ENCODE data around the gene COL23A1.

The COL23A1 gene

DNA sequence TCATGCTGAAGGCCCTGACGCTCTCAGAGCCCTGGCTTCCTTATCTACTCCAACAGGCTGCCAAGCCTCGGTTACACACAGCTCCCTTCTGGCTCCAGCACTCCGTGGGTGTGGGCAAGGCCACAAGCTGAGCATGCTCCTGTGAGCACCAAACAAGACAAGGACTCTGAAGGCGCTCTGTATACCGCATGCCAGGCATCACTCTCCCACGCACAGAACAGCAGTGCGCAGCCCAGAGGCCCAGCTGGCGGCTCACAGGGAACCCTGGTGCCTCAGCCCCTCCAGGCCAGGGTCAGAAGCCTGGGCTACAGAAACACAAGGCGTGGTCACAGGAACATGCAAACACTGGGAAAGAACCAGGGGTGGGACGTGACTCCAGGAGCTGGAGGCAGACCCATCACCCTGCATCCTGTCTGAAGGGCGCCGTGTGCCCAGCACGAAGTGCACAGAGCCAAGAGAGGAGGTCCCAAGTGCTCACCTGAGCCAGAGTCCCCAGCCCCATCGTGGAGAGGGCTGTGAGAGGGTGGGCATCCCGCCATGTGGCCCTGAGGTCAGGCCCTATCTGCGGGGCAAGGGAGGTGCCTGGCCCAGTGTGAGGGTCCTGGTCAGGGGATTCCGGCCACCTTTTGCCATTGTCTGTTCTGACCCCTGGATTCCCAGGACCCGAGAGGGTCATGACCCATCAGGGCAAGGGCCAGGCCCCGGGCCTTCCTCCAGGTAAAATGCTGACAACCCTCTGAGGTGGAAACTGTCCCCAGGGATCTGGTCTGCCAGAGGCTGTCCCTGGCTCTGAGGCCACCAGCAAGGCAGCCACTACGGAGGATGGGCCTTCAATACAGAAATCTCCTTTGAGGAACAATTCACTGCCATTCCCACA, 54.7 kb downstream of the COL23A1 start:
- Mint-ChIP-seq H3K36me3 (no peaks in the 10 kb centered on the region), H3K27ac (no peak overlapping the region), H3K4me3 (no peak overlapping the region), H3K9me3 (no peaks in the 10 kb centered on the region), H3K4me1 (no peaks in the 10 kb centered on the region), H3K27me3 (peaks cover 31% of the 10 kb centered on the region)
- ATAC-seq: no peak

DNA sequence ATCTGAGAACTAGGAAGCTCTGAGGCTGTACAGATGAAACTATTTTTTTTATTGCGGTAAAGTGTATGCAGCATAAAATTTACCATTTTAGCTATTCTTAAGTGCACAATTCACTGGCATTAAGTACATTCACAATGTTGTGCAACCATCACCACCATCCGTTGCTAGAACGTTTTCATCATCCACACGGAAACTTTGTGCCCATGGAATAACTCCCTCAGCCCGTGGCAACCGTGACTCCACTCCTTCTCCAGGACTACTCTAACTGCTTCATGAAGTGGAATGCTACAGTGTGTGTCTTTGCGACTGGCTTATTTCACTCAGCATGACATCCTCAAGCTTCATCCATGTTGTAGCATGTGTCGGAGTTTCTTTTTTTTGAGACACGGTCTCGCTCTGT, 57.1 kb downstream of the COL23A1 start:
- Mint-ChIP-seq H3K27ac (no peak overlapping the region), H3K9me3 (no peaks in the 10 kb centered on the region), H3K4me1 (peaks cover 3% of the 10 kb centered on the region), H3K27me3 (peaks cover 31% of the 10 kb centered on the region), H3K36me3 (no peaks in the 10 kb centered on the region), H3K4me3 (no peak overlapping the region)
- no peak for ATAC-seq

GRCh38 chr5:178532666-178533065, 57.5 kb downstream of the COL23A1 start:
- ATAC-seq: no peak
- H3K27me3 Mint-ChIP-seq: peaks cover 31% of the 10 kb centered on the region
- no peak overlapping the region for H3K27ac Mint-ChIP-seq
- H3K36me3 Mint-ChIP-seq: no peaks in the 10 kb centered on the region
- H3K4me3 Mint-ChIP-seq: no peak overlapping the region
- peaks cover 7% of the 10 kb centered on the region for H3K4me1 Mint-ChIP-seq
- no peaks in the 10 kb centered on the region for H3K9me3 Mint-ChIP-seq

- no peak overlapping the region for H3K4me3 Mint-ChIP-seq
Observed at GRCh38 chr5:178532236-178532635, 58.0 kb downstream of the COL23A1 start.

GRCh38 chr5:178531786-178532185, 58.4 kb downstream of the COL23A1 start:
- Mint-ChIP-seq H3K4me3 (no peak overlapping the region), H3K27me3 (peaks cover 31% of the 10 kb centered on the region), H3K4me1 (peaks cover 7% of the 10 kb centered on the region), H3K9me3 (no peaks in the 10 kb centered on the region), H3K36me3 (no peaks in the 10 kb centered on the region), H3K27ac (no peak overlapping the region)
- no peak for ATAC-seq

More at GRCh38 chr5:178532236-178532635, 58.0 kb downstream of the COL23A1 start:
- Mint-ChIP-seq H3K27ac (no peak overlapping the region), H3K27me3 (peaks cover 31% of the 10 kb centered on the region), H3K36me3 (no peaks in the 10 kb centered on the region), H3K4me1 (peaks cover 7% of the 10 kb centered on the region), H3K9me3 (no peaks in the 10 kb centered on the region)
- ATAC-seq: no peak

GRCh38 chr5:178530526-178530925, 59.7 kb downstream of the COL23A1 start:
- Mint-ChIP-seq H3K27ac (no peak overlapping the region), H3K9me3 (no peaks in the 10 kb centered on the region), H3K27me3 (peaks cover 31% of the 10 kb centered on the region), H3K4me3 (no peak overlapping the region), H3K4me1 (peaks cover 7% of the 10 kb centered on the region), H3K36me3 (no peaks in the 10 kb centered on the region)
- no peak for ATAC-seq

- no peak for ATAC-seq
- H3K36me3 Mint-ChIP-seq: no peaks in the 10 kb centered on the region
- H3K9me3 Mint-ChIP-seq: no peaks in the 10 kb centered on the region
- no peak overlapping the region for H3K4me3 Mint-ChIP-seq
- H3K4me1 Mint-ChIP-seq: peaks cover 7% of the 10 kb centered on the region
- H3K27me3 Mint-ChIP-seq: peaks cover 16% of the 10 kb centered on the region
- H3K27ac Mint-ChIP-seq: no peak overlapping the region
Observed at GRCh38 chr5:178529080-178529479, 61.1 kb downstream of the COL23A1 start.

DNA sequence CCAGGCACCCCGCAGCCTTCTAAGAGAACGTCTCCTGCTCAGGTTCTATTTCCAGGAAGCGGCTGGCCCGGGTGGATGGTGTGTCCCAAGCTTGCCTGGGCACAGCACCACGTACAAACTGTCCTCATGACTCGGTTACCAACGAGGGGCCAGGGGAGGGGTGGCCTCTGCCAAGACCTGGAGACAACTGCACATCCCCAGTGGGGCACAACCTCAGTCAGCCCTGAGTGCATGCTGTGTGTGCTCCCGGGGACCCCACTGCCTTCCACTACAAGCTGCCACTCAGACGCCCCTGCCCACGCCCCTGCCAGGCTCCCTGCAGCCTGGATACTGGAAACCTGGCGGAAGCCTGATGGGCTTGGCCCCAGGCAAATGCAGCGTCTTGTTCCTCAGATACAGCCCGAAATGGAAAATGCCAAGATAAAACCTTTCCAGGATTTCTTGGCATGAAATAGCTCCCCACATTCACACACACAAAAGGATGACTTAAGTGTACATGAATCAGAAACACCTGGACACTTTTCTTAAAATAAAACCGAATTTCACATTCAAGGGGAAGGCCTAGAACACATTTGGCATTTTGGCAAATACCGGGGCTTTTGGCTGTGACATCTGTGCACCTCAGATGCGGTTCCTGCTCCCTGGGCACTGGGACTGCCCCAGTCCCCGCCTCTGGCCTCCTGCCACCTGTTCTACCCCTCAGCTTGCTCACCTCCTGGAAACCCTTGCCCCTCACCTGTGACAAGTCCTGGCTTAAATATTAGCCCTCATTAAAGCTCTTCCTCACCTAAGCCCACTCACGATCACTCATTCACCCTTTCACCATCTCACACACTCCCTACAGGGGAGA, 62.5 kb downstream of the COL23A1 start:
- ATAC-seq: peak; percentile 58
- H3K9me3 Mint-ChIP-seq: no peaks in the 10 kb centered on the region
- H3K27ac Mint-ChIP-seq: no peak overlapping the region
- H3K4me1 Mint-ChIP-seq: peaks cover 7% of the 10 kb centered on the region
- no peak overlapping the region for H3K4me3 Mint-ChIP-seq
- peaks cover 13% of the 10 kb centered on the region for H3K27me3 Mint-ChIP-seq
- no peaks in the 10 kb centered on the region for H3K36me3 Mint-ChIP-seq

DNA sequence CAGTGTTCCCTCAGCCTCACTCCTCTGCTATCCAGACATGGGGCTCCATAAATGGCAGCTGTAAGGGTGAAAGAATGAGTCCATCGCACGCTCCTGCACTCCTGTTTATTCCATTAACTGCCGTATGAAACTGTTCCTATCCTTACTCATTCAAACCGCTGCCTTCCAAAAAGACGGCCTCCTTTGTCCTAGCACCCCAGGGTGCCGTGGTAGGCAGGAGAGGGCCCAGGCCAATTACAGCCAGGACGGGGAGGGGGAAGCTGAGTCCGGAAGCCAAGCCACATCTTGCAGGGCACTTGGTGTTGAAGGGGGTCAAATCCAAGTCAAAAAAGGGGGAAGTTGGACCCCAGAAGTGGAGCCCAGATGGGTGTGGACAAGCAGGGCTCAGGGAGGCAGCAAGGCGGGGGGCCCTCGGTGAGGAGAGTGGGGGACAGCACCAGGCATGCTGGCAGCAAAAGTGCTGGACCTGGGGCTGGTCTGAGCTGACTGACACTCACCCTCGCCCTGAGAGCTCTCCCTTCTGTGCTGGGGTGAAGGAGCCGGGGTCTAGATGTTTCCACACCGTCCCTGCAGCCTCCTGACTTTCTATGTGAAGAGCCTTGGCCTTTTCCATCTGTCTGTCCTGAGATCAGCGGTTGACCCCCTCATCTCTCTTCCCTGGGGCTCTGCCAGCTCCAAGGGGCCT, 63.3 kb downstream of the COL23A1 start:
- Mint-ChIP-seq H3K27ac (no peak overlapping the region), H3K4me3 (no peak overlapping the region), H3K4me1 (peaks cover 7% of the 10 kb centered on the region), H3K9me3 (no peaks in the 10 kb centered on the region), H3K36me3 (no peaks in the 10 kb centered on the region), H3K27me3 (peaks cover 6% of the 10 kb centered on the region)
- ATAC-seq: no peak

DNA sequence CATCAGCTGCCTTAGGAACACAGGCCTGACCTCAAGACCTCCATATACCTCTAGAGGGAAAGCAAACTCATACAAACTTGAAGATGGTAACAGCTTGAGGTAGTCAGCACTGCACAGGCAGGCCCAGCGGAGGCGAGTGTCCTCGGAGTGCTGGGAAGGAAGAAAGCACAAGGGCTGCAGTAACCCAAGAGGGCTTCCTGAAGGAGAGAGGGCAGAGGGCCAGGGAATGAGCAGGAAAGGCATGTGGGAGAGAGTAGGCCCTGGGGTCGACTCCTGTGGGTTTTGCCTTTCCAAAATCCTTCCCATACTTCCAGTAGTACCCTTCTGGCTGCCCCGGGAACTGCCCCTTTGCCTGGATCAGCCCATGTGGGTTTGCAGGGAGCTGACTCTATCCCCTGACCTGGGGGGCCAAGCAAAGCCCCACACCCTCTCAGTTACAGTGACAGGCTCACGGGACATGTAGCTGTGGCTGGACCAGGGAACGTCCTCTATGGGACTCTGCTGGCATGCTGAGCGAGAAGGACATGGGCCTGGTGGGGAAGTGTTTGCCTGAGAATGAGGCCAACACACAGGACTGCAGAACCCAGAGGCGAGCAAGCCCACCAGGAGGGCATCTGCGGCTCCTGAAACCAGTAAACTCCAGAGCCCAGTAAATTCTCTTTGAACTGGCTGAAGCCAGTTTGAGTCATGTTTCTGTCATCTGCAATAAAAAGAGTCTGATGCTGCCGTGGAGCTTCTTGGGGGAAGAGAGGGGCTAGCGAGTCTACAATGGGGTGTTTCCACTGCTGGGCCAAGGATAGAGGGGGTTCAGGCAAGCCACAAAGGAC, 64.1 kb downstream of the COL23A1 start:
- Mint-ChIP-seq H3K9me3 (no peaks in the 10 kb centered on the region), H3K4me3 (no peak overlapping the region), H3K27me3 (no peaks in the 10 kb centered on the region), H3K36me3 (no peaks in the 10 kb centered on the region), H3K27ac (no peak overlapping the region), H3K4me1 (peaks cover 7% of the 10 kb centered on the region)
- no peak for ATAC-seq

DNA sequence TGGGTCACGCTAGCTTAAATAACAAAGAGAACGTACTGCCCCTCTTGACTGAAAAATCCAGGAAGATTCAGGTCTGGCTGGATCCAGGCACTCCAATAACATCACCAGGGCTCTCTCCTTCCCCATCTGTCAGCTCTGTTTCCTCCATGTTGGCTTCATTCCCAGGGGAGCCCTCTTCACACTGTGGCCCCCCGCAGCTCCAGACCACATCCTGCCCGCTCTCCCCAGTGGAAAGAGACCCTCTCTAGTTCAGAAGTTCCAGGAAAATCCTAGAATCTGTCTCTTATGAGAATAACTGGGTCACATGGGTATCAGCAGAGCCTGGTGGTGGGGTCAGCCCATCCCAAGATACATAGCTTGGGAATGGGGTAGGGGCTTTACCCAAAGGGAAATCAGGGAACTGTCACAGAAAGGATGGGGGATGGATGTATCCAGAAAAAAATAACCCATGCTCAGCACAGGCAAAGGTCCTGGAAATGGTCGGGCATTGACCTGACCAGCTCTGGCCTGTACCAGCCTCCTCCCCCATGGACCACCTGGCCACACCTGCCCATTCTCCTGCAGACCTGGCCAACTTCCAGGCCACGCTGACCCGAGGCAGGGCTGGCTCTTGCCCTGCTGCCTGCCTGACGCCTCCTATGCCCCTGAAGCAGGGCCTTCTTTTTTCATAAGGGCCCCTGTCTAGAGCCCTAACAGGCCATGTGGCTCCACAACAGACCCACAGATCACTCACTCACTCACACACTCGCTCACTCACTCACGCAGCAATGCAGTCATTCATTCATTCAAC, 65.9 kb downstream of the COL23A1 start:
- no peaks in the 10 kb centered on the region for H3K36me3 Mint-ChIP-seq
- H3K27ac Mint-ChIP-seq: no peak overlapping the region
- H3K9me3 Mint-ChIP-seq: peaks cover 6% of the 10 kb centered on the region
- H3K4me3 Mint-ChIP-seq: no peak overlapping the region
- peaks cover 7% of the 10 kb centered on the region for H3K4me1 Mint-ChIP-seq
- peaks cover 11% of the 10 kb centered on the region for H3K27me3 Mint-ChIP-seq
- ATAC-seq: no peak

DNA sequence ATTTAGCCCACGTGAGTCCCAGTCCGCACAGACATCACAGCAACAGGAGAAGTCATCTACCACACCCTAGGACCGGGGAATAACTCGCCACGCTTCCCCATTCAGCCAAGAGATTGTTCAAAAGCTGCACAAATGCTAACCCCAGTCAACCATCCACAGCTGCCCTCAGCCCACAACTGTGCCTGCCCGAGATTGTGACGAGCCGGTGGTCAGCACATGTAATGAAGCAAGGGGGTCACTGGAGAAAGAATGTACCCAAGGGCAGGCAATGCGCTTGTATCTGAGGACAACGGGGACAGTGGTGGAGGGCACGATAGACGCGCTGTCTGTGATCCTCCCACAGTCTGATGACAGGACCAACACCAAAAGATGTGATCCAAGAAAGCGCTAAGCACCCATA, 67.8 kb downstream of the COL23A1 start:
- ATAC-seq: no peak
- Mint-ChIP-seq H3K36me3 (no peaks in the 10 kb centered on the region), H3K9me3 (peaks cover 6% of the 10 kb centered on the region), H3K4me3 (no peak overlapping the region), H3K27me3 (peaks cover 12% of the 10 kb centered on the region), H3K27ac (no peak overlapping the region), H3K4me1 (no peaks in the 10 kb centered on the region)

DNA sequence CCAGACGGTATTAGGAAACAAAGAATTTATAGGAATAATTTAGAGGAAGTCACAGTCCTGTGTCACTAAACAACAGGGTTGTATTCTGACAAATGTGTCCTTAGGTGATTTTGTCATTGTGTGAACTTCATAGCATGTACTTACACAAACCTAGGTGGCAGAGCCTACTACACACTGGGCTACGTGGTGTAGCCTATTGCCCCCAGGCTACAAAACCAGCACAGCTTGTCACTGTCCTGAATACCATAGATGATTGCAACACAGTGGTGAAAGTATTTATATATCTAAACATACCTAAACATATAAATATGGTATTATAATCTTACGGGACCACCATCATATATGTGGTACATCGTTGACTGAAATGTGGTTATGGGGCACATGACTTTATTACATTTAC, 69.3 kb downstream of the COL23A1 start:
- Mint-ChIP-seq H3K36me3 (no peaks in the 10 kb centered on the region), H3K27ac (no peak overlapping the region), H3K4me1 (no peaks in the 10 kb centered on the region), H3K4me3 (no peak overlapping the region), H3K9me3 (peaks cover 6% of the 10 kb centered on the region), H3K27me3 (peaks cover 23% of the 10 kb centered on the region)
- ATAC-seq: no peak

- H3K27ac Mint-ChIP-seq: no peak overlapping the region
- H3K4me1 Mint-ChIP-seq: no peaks in the 10 kb centered on the region
- peaks cover 6% of the 10 kb centered on the region for H3K9me3 Mint-ChIP-seq
- no peaks in the 10 kb centered on the region for H3K36me3 Mint-ChIP-seq
- H3K27me3 Mint-ChIP-seq: peaks cover 32% of the 10 kb centered on the region
- no peak overlapping the region for H3K4me3 Mint-ChIP-seq
- no peak for ATAC-seq
Observed at GRCh38 chr5:178519804-178520203, 70.4 kb downstream of the COL23A1 start.

All from stimulated activated memory B cell treated with anti-CD40 and anti-IgM and Interleukin-4, amounts not matched to agents 10 μg/mL and 1 μg/mL and 100 μg/mL, for 72 hours (primary cell).